GM12891 (cell line): Measurements from ENCODE around the gene TXNDC12.
A peak's percentile ranks its signal among the peaks of the same experiment; 100 is the strongest.

Experiments used
- PAX5 ChIP-seq: IDR thresholded peaks from 2 replicates; pipeline ENCODE4 v1.6.1; 2011; ENCODE audit warnings: low read length, moderate library complexity, mild to moderate bottlenecking; ENCODE audit not compliant: insufficient read depth, severe bottlenecking
- POLR2A ChIP-seq: IDR thresholded peaks from 2 replicates; pipeline ENCODE4 v1.6.1; 2011; ENCODE audit warnings: low read depth, low read length, control low read depth
- POLR2AphosphoS5 ChIP-seq: IDR thresholded peaks from 2 replicates; pipeline ENCODE4 v1.6.1; 2011; ENCODE audit warnings: low read depth, low read length, control low read depth
- POU2F2 ChIP-seq: IDR thresholded peaks from 2 replicates; pipeline ENCODE4 v1.6.1; 2011; ENCODE audit warnings: low read depth, mild to moderate bottlenecking, control low read depth, low read length, moderate library complexity
- SPI1 ChIP-seq: IDR thresholded peaks from 2 replicates; pipeline ENCODE4 v1.6.1; 2011; ENCODE audit warnings: low read depth, low read length, control low read depth
- TAF1 ChIP-seq: IDR thresholded peaks from 2 replicates; pipeline ENCODE4 v1.6.1; 2011; ENCODE audit warnings: low read depth, low read length, control low read depth

DNA sequence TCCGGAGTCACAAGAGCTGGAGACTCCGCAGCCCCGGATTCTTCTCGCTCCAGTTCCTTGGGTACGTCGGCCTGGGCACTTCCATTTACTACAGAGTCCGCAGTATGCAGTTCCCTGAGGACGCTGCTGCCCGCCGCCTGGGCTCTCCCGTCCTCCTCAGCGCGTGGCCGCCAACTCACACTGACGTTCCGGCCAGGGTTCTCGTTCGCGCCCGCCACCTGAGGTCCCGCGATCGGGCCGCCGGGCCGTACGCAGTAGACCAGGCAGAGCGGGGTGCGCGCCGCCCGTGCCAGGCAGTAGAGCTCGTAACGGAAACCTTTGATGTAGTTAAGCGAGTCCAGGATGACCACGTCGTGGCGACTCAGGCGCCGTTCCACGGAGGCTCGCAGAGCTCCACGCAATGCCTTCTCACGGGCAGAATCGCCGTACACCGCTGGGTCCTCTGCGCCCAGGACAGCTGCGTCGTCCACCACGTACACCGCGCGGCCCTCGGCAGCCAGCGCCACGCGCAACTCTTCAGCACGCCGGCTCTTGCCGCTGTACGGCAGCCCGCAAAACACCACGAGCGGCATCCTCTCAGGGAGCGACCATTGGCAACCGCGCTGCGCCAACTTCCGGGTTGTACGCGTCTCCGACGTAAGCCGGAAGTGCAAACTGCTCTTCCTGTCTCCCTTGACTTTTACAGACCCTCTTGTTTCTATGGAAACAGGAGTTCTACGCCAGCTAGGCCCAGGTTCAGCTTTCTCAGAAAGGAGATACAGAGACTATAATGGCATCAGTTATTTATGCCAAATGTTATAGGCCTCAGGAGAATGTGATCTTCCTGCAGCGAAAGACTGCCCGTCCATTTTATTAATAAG is 21.6 kb downstream of the TXNDC12 start, which contains the start of gene KTI12:
- TF ChIP-seq POLR2AphosphoS5: peak; percentile 94
- TF ChIP-seq POLR2A: peak; percentile 92
- TF ChIP-seq TAF1: peak; percentile 82
- TF ChIP-seq PAX5: no peak
- TF ChIP-seq SPI1: peak; percentile 57
- peak; percentile 58 for TF ChIP-seq POU2F2
